B cell (primary cell): ENCODE data around the gene REC8. TPM values are rescaled to one million over a fixed set of nuclear protein-coding genes. Genes with fewer than 3 reads are reported as not detected.

Source experiments
- ATAC-seq: fragments of 200-7000 bp; cut with Tn5 transposase; one replicate; pipeline ENCODE4 v1.10.0; 2021; ENCODE audit warnings: low read depth, mild to moderate bottlenecking, moderate number of reproducible peaks, moderate library complexity
- CTCF ChIA-PET: fragments of 350-600 bp; sonication (Branson Sonifier 250); formaldehyde crosslinking; loops from one replicate; lab custom pipeline; 2021; ENCODE audit warnings: antibody characterized with exemption, inconsistent platforms; lab: Charles Lee
- POLR2A ChIA-PET: fragments of 350-600 bp; sonication (Branson Sonifier 250); formaldehyde crosslinking; loops from one replicate; lab custom pipeline; 2021; ENCODE audit warnings: antibody characterized with exemption; lab: Charles Lee
- DNase-seq: peaks from one replicate; pipeline ENCODE4 v3.0.0; 2013
- H2AFZ ChIP-seq: 2 replicates; pipeline ENCODE4 v1.6.1; 2012; ENCODE audit warnings: mild to moderate bottlenecking, low read depth, low read length; ENCODE audit not compliant: insufficient read depth, poor library complexity, severe bottlenecking
- H3K27ac ChIP-seq, 2 donors: 1 replicate in 1 of 2; 2 replicates in 1 of 2; pipeline ENCODE4 v1.5.1; 2012 to 2013; ENCODE audit warnings: low read length in 2 of 2, mild to moderate bottlenecking in 2 of 2, moderate library complexity in 1 of 2
- H3K27me3 ChIP-seq, 4 experiments: fragments of 200-600 bp in 1 of 4; sonication (generic) in 1 of 4; replicated peaks in 1 of 4; 1 replicate in 2 of 4; 2 replicates in 2 of 4; pipeline versions ENCODE4 v1.6.1 to v1.7.0; 2013 to 2016; ENCODE audit warnings: low read length in 3 of 4, mild to moderate bottlenecking in 2 of 4, mixed read lengths in 1 of 4, moderate library complexity in 1 of 4; ENCODE audit not compliant: insufficient read depth in 4 of 4, control insufficient read depth in 3 of 4; ENCODE audit errors: control extremely low read depth in 1 of 4
- H3K36me3 ChIP-seq, 2 experiments: replicated peaks in 1 of 2; 1 replicate in 1 of 2; 2 replicates in 1 of 2; pipeline versions ENCODE4 v1.6.1 to v1.7.1; 2013; ENCODE audit warnings: low read length in 1 of 2; ENCODE audit not compliant: insufficient read depth in 2 of 2, control insufficient read depth in 1 of 2; ENCODE audit errors: control extremely low read depth in 1 of 2, extremely low read depth in 1 of 2
- H3K4me1 ChIP-seq, 2 donors: fragments of 200-600 bp in 1 of 2; sonication (generic) in 1 of 2; 1 replicate in 1 of 2; 2 replicates in 1 of 2; pipeline versions ENCODE4 v1.5.1 to v1.6.1; 2013 to 2017; ENCODE audit warnings: low read length in 2 of 2; ENCODE audit not compliant: control insufficient read depth in 2 of 2, insufficient read depth in 2 of 2
- H3K4me2 ChIP-seq: replicated peaks from 2 replicates; pipeline ENCODE3; 2012; ENCODE audit warnings: mild to moderate bottlenecking, low read depth, low read length; ENCODE audit not compliant: poor library complexity, severe bottlenecking
- H3K4me3 ChIP-seq, 5 experiments: fragments of 200-600 bp in 1 of 5; sonication (generic) in 1 of 5; 1 replicate in 3 of 5; 2 replicates in 2 of 5; pipeline versions ENCODE4 v1.5.1 to v1.7.0; 2011 to 2016; ENCODE audit warnings: low read length in 4 of 5, mild to moderate bottlenecking in 4 of 5, low read depth in 2 of 5, control low read depth in 1 of 5, moderate library complexity in 1 of 5; ENCODE audit not compliant: insufficient read depth in 1 of 5; ENCODE audit errors: control extremely low read depth in 1 of 5, extremely low read depth in 1 of 5
- H3K79me2 ChIP-seq: fragments of 200-600 bp; sonication (generic); one replicate; pipeline ENCODE4 v1.6.0; 2016; ENCODE audit warnings: low read length; ENCODE audit not compliant: control insufficient read depth, insufficient read depth
- H3K9ac ChIP-seq: fragments of 200-600 bp; sonication (generic); 2 replicates; pipeline ENCODE4 v1.6.1; 2017; ENCODE audit warnings: mild to moderate bottlenecking, low read length, moderate library complexity
- H3K9me3 ChIP-seq, 3 donors: one replicate each; pipeline versions ENCODE4 v1.6.1 to v1.7.1; 2013; ENCODE audit warnings: low read length in 2 of 3; ENCODE audit not compliant: control insufficient read depth in 2 of 3, insufficient read depth in 1 of 3; ENCODE audit errors: control extremely low read depth in 1 of 3
- H4K20me1 ChIP-seq: 2 replicates; pipeline ENCODE4 v1.6.0; 2012; ENCODE audit warnings: mild to moderate bottlenecking, low read length; ENCODE audit not compliant: insufficient read depth, control insufficient read depth, poor library complexity, severe bottlenecking
- H3K27ac Mint-ChIP-seq: one replicate; pipeline ENCODE4 v1.8.0; 2021; ENCODE audit warnings: mixed read lengths
- H3K27me3 Mint-ChIP-seq: one replicate; pipeline ENCODE4 v1.8.0; 2021; ENCODE audit warnings: mixed read lengths
- H3K4me1 Mint-ChIP-seq: one replicate; pipeline ENCODE4 v1.8.0; 2021; ENCODE audit warnings: mixed read lengths
- H3K4me3 Mint-ChIP-seq: one replicate; pipeline ENCODE4 v1.8.0; 2021; ENCODE audit warnings: mixed read lengths
- H3K9me3 Mint-ChIP-seq: one replicate; pipeline ENCODE4 v1.8.0; 2022; ENCODE audit warnings: mixed read lengths; ENCODE audit not compliant: insufficient read depth
- CTCF ChIP-seq: fragments of 200-600 bp; IDR thresholded peaks from one replicate; pipeline ENCODE4 v1.8.0; 2022; ENCODE audit warnings: antibody characterized with exemption, mild to moderate bottlenecking
- EZH2 ChIP-seq: IDR thresholded peaks from 2 replicates; pipeline ENCODE4 v1.6.1; 2012; ENCODE audit warnings: borderline replicate concordance, low read depth, mild to moderate bottlenecking, moderate library complexity, low read length; ENCODE audit not compliant: insufficient read depth, poor library complexity, severe bottlenecking
- WGBS: methylation state at CpG from one replicate; pipeline ENCODE4 v1.1.5; 2013; ENCODE audit warnings: missing lambda C conversion rate; ENCODE audit not compliant: insufficient coverage; 5-methylcytosine and 5-hydroxymethylcytosine counted together
- intact Hi-C: fragments of 100-400 bp; cut with micrococcal nuclease; formaldehyde crosslinking; loops from one replicate; pipeline ENCODE4 v1.10.0; 2022
- polyA plus RNA-seq: library from polyadenylated mRNA; depleted of rRNA; stranded (reverse); fragments of >200 nt; gene quantifications from 2 replicates; pipeline ENCODE4 v1.2.3, GENCODE V29; 2012
- total RNA-seq, 2 donors: library from RNA; stranded (reverse); fragments of 120-200 nt in 1 of 2; gene quantifications; 1 replicate in 1 of 2; 2 replicates in 1 of 2; pipeline versions ENCODE4 v1.2.3 to v1.2.4, GENCODE V29; 2013 to 2022

REC8 gene
- total and polyA plus RNA-seq, 2 donors (not counting 1 experiment from before 2014, with no cell fraction given) = 34.0 to 62.1 TPM

GRCh38 chr14:24195186-24196070 is 23.5 kb downstream of the REC8 start, which contains the start of gene TM9SF1:
TSS of gene TM9SF1 (minus strand) at chr14:24195441. CDS start at chr14:24195019, 422 bp downstream.
- H3K4me1 Mint-ChIP-seq = peaks cover 49% of the 10 kb centered on the region

More at GRCh38 chr14:24195186-24196070, 23.5 kb downstream of the REC8 start, which contains the start of gene TM9SF1:
- H4K20me1 ChIP-seq = no peaks in the 10 kb centered on the region
- H3K9me3 ChIP-seq = no peaks in the 10 kb centered on the region
- H2AFZ ChIP-seq = peak within 1 kb of the TSS; percentile 88
- H3K36me3 ChIP-seq = peaks cover 0 to 15% of the 10 kb centered on the region in 2 experiments
- ATAC-seq (peak; percentile 90), DNase-seq (peak; percentile 96)
- H3K4me3 ChIP-seq = peak within 1 kb of the TSS; percentile 82 to 99 (median 83)
- H3K79me2 ChIP-seq = peaks cover 70% of the 10 kb centered on the region
- peak within 1 kb of the TSS; percentile 91 for H3K4me2 ChIP-seq
- POLR2A ChIA-PET = interaction anchor here (0.7 to 3.6 kb wide), 15 partner anchors 9 to 235 kb away, joined by 3 to 64 read pairs (median 6); partner anchors contain the start of genes CBLN3, CHMP4A, DCAF11 and EMC9
- peak within 1 kb of the TSS; percentile 89 for H3K4me3 Mint-ChIP-seq
- H3K9me3 Mint-ChIP-seq = no peaks in the 10 kb centered on the region
- whole genome bisulfite sequencing = under 1% methylated on average over 89 of the region's 89 CpGs
- no peaks in the 10 kb centered on the region for H3K27me3 Mint-ChIP-seq
- CTCF ChIA-PET = interaction anchor here (0.5 to 3.5 kb wide), 19 partner anchors 12 to 242 kb away, joined by 3 to 21 read pairs (median 4); partner anchors contain the start of genes CHMP4A, CIDEB, IRF9 and MDP1
- TF ChIP-seq EZH2 = no peak
- TF ChIP-seq CTCF = no peak
- peaks cover 25 to 26% of the 10 kb centered on the region in 2 donors for H3K4me1 ChIP-seq
- H3K27ac Mint-ChIP-seq = peak within 1 kb of the TSS; percentile 99
- H3K27me3 ChIP-seq = no peaks in the 10 kb centered on the region
- peak within 1 kb of the TSS; percentile 98 to 99 for H3K27ac ChIP-seq
- intact Hi-C loops = loop anchor here (1.0 to 5.0 kb wide), 10 partner anchors 7 to 181 kb away; partner anchors contain the start of genes CHMP4A, DHRS1, EMC9 and GMPR2
- peak within 1 kb of the TSS; percentile 97 for H3K9ac ChIP-seq
